T-cell (primary cell): ENCODE data around the gene ENTPD1. TPM values are rescaled to one million over a fixed set of nuclear protein-coding genes. Genes with fewer than 3 reads are reported as not detected.

Experiments
- ATAC-seq, 4 experiments: fragments of 200-7000 bp in 3 of 4; fragments of 150-1000 bp in 1 of 4; cut with Tn5 transposase; replicated peaks in 1 of 4; 1 replicate in 3 of 4; 2 replicates in 1 of 4; pipeline ENCODE4 v1.10.0; 2021; ENCODE audit warnings: moderate library complexity in 3 of 4, mild to moderate bottlenecking in 2 of 4, moderate number of reproducible peaks in 1 of 4
- CTCF ChIA-PET, 2 donors: fragments of 300-600 bp; sonication (Branson Sonifier 250); formaldehyde crosslinking; loops; one replicate each; lab custom pipeline; 2022; ENCODE audit warnings: antibody characterized with exemption in 2 of 2; lab: Charles Lee
- POLR2A ChIA-PET, 2 donors: fragments of 300-600 bp; sonication (Branson Sonifier 250); formaldehyde crosslinking; loops; one replicate each; lab custom pipeline; 2022; ENCODE audit warnings: antibody characterized with exemption in 2 of 2; lab: Charles Lee
- DNase-seq, 35 experiments: peaks; one replicate each; pipeline versions ENCODE4 v3.0.0 to v3.0.0-alpha.2; 2013 to 2023
- H3K27ac ChIP-seq: one replicate; pipeline ENCODE4 v1.5.1; 2013; ENCODE audit warnings: low read length
- H3K27me3 ChIP-seq, 2 experiments: replicated peaks in 1 of 2; 1 replicate in 1 of 2; 2 replicates in 1 of 2; pipeline versions ENCODE4 v1.6.1 to v1.7.0; 2013; ENCODE audit warnings: low read length in 1 of 2, mixed read lengths in 1 of 2; ENCODE audit not compliant: control insufficient read depth in 2 of 2, insufficient read depth in 2 of 2; ENCODE audit errors: extremely low read depth in 1 of 2
- H3K36me3 ChIP-seq, 2 donors: 1 replicate in 1 of 2; 2 replicates in 1 of 2; pipeline versions ENCODE4 v1.6.1 to v1.7.0; 2013; ENCODE audit warnings: low read length in 1 of 2; ENCODE audit not compliant: control insufficient read depth in 2 of 2, insufficient read depth in 1 of 2; ENCODE audit errors: extremely low read depth in 1 of 2
- H3K4me1 ChIP-seq, 2 experiments: 1 replicate in 1 of 2; 2 replicates in 1 of 2; pipeline versions ENCODE4 v1.6.1 to v1.7.0; 2013; ENCODE audit warnings: low read length in 2 of 2, mixed read lengths in 1 of 2; ENCODE audit not compliant: insufficient read depth in 2 of 2, control insufficient read depth in 1 of 2; ENCODE audit errors: extremely low read depth in 1 of 2
- H3K4me3 ChIP-seq, 2 donors: 1 replicate in 1 of 2; 2 replicates in 1 of 2; pipeline versions ENCODE4 v1.5.1 to v1.7.0; 2013; ENCODE audit warnings: mild to moderate bottlenecking in 2 of 2, low read length in 1 of 2, moderate library complexity in 1 of 2; ENCODE audit not compliant: control insufficient read depth in 1 of 2; ENCODE audit errors: extremely low read depth in 1 of 2
- H3K9me3 ChIP-seq: 2 replicates; pipeline ENCODE4 v1.7.0; 2013
- H3K27ac Mint-ChIP-seq, 2 donors: one replicate each; pipeline ENCODE4 v1.8.0; 2020 to 2021; ENCODE audit warnings: mild to moderate bottlenecking in 2 of 2, mixed read lengths in 2 of 2
- H3K27me3 Mint-ChIP-seq, 2 donors: one replicate each; pipeline ENCODE4 v1.8.0; 2021 to 2022; ENCODE audit warnings: mixed read lengths in 2 of 2
- H3K36me3 Mint-ChIP-seq: one replicate; pipeline ENCODE4 v1.8.0; 2021; ENCODE audit warnings: mixed read lengths
- H3K4me1 Mint-ChIP-seq, 3 donors: one replicate each; pipeline ENCODE4 v1.8.0; 2020 to 2022; ENCODE audit warnings: mixed read lengths in 3 of 3, mild to moderate bottlenecking in 1 of 3
- H3K4me3 Mint-ChIP-seq, 3 donors: one replicate each; pipeline ENCODE4 v1.8.0; 2020 to 2022; ENCODE audit warnings: mild to moderate bottlenecking in 3 of 3, mixed read lengths in 3 of 3, moderate library complexity in 3 of 3
- H3K9me3 Mint-ChIP-seq, 3 donors: one replicate each; pipeline ENCODE4 v1.8.0; 2020 to 2022; ENCODE audit warnings: mixed read lengths in 3 of 3
- WGBS: methylation state at CpG from one replicate; pipeline ENCODE4 v1.1.5; 2013; ENCODE audit warnings: missing lambda C conversion rate; ENCODE audit not compliant: insufficient coverage; 5-methylcytosine and 5-hydroxymethylcytosine counted together
- total RNA-seq, 35 experiments: library from RNA in 6 of 35; stranded (reverse) in 6 of 35; fragments of 120-200 nt in 1 of 35; gene quantifications; one replicate each; pipeline versions ENCODE4 v1.2.1 to v1.2.4 and lab custom pipeline; 2013 to 2026

Gene ENTPD1
- total RNA-seq, 5 donors from 2014 or later (not counting 1 experiment from before 2014, with no cell fraction given) = 1.5 to 4.6 (median 1.9) TPM

DNA sequence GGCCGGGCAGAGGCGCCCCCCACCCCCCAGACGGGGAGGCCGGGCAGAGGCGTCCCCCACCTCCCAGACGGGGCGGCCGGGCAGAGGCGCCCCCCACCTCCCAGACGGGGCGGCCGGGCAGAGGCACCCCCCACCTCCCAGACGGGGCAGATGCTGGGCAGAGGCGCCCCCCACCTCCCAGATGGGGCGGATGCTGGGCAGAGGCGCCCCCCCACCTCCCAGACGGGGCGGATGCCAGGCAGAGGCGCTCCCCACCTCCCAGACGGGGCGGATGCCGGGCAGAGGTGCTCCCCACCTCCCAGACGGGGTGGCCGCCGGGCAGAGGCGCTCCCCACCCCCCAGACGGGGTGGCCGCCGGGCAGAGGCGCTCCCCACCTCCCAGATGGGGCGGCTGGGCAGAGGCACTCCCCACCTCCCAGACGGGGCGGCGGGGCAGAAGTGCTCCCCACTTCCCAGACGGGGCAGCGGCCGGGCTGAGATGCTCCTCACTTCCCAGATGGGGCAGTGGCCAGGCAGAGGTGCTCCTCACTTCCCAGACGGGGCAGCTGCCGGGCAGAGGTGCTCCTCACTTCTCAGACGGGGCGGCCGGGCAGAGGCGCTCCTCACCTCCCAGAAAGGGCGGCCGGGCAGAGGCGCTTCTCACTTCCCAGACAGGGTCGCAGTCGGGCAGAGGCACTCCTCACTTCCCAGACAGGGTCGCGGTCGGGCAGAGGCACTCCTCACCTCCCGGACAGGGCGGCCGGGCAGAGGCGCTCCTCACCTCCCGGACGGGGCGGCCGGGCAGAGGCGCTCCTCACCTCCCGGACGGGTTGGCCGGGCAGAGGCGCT, 53.6 kb downstream of the ENTPD1 start:
- no peaks in the 10 kb centered on the region for H3K36me3 ChIP-seq
- H3K4me1 Mint-ChIP-seq = peaks cover 1 to 6% (median 1%) of the 10 kb centered on the region in 3 donors
- no peak overlapping the region for H3K27ac ChIP-seq
- no peak for DNase-seq
- H3K4me3 ChIP-seq = no peak overlapping the region
- CTCF ChIA-PET = no interaction called here
- no peaks in the 10 kb centered on the region for H3K9me3 ChIP-seq
- H3K27me3 ChIP-seq = peaks cover 0 to 10% of the 10 kb centered on the region in 2 experiments
- H3K36me3 Mint-ChIP-seq = no peaks in the 10 kb centered on the region
- H3K4me1 ChIP-seq = peaks cover 0 to 5% of the 10 kb centered on the region in 2 experiments
- no peak overlapping the region for H3K4me3 Mint-ChIP-seq
- no peak overlapping the region for H3K27ac Mint-ChIP-seq
- 96% methylated on average over 33 of the region's 64 CpGs for WGBS
- no peak for ATAC-seq
- POLR2A ChIA-PET = no interaction called here
- peaks cover 8 to 33% of the 10 kb centered on the region in 2 donors for H3K27me3 Mint-ChIP-seq
- H3K9me3 Mint-ChIP-seq = no peaks in the 10 kb centered on the region

DNA sequence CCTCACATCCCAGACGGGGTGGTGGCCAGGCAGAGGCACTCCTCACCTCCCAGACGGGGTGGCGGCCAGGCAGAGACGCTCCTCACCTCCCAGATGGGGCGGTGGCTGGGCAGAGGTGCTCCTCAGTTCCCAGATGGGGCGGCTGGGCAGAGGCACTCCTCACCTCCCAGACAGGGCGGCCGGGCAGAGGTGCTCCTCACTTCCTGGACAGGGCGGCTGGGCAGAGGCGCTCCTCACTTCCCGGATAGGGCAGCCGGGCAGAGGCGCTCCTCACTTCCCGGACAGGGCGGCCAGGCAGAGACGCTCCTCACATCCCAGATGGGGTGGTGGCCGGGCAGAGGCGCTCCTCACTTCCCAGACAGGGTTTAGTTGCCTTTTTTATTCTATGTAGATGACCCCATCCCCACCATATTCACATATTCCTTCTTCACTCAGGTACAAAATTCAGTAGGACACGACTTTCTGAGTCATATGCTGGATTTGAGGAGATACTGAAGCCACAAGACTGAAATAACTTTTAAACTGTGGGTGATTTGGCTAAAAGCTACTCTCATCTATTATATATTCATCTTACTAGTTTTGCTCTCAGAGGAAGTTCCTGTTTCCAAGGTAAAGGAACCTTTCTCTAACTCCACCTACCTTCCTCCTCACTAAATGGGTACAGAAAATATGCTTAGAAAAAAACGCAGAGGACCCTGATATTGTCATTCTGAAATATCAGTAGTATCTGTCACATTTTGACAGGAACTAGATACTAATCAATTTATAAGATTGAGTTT, 54.4 kb downstream of the ENTPD1 start:
- H3K36me3 ChIP-seq = no peaks in the 10 kb centered on the region
- no peak overlapping the region for H3K27ac ChIP-seq
- no peak overlapping the region for H3K27ac Mint-ChIP-seq
- H3K4me3 ChIP-seq = no peak overlapping the region
- H3K36me3 Mint-ChIP-seq = no peaks in the 10 kb centered on the region
- ATAC-seq = no peak
- H3K27me3 ChIP-seq = peaks cover 0 to 10% of the 10 kb centered on the region in 2 experiments
- WGBS = 91% methylated on average over 16 of the region's 20 CpGs
- H3K27me3 Mint-ChIP-seq = peaks cover 8 to 33% of the 10 kb centered on the region in 2 donors
- H3K9me3 ChIP-seq = no peaks in the 10 kb centered on the region
- peaks cover 4 to 11% (median 6%) of the 10 kb centered on the region in 3 donors for H3K4me1 Mint-ChIP-seq
- POLR2A ChIA-PET = interaction anchor here in 1 of 2 donors (0.9 kb wide), 1 partner anchor 11 kb away, joined by 3 read pairs; no protein-coding TSS in a partner anchor
- no peak overlapping the region for H3K4me3 Mint-ChIP-seq
- no peak for DNase-seq
- H3K9me3 Mint-ChIP-seq = no peaks in the 10 kb centered on the region
- peaks cover 0 to 8% of the 10 kb centered on the region in 2 experiments for H3K4me1 ChIP-seq
- CTCF ChIA-PET = no interaction called here

DNA sequence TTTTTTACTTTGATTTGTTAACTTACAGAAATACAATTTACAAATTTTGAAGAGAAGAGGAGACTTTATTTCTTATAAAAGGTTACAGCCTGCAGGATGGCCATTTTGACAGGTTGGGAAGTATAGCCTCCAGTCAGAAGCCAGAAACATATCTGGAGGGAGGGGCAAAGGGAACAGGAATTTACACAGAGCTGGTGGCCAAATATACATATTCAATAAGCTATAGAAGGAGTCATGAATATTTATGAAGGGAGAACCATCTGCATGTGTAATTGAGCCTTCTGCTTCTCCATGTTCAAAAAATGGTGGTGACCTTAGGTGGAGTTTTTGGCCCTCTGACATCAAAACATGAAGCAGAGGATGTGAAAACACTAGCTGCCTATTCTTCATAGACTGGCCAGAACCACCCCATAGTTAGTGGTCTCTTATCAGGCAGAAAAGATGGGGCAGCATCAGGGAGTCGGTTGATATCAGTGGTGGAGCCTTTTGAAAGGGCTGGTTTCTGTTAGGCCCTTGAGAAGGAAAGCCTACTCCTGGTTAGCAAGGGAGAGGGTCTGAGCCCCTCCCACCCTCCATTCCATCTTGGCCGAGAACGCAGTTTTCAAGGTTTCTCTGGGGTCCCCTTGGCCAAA, 57.2 kb downstream of the ENTPD1 start:
- no peak for DNase-seq
- Histone ChIP-seq H3K9me3 (no peaks in the 10 kb centered on the region), H3K36me3 (no peaks in the 10 kb centered on the region), H3K27me3 (peaks cover 0 to 3% of the 10 kb centered on the region in 2 experiments), H3K4me1 (peaks cover 0 to 8% of the 10 kb centered on the region in 2 experiments), H3K4me3 (no peak overlapping the region), H3K27ac (no peak overlapping the region)
- Mint-ChIP-seq H3K27ac (no peak overlapping the region), H3K36me3 (no peaks in the 10 kb centered on the region), H3K27me3 (peaks cover under 1 to 13% of the 10 kb centered on the region in 2 donors), H3K9me3 (no peaks in the 10 kb centered on the region), H3K4me3 (no peak overlapping the region), H3K4me1 (peaks cover 4 to 11% (median 6%) of the 10 kb centered on the region in 3 donors)
- no CpG with 5 or more reads among the region's 3 CpGs for WGBS
- CTCF ChIA-PET = interaction anchor here in 1 of 2 donors (2.1 kb wide), 1 partner anchor 119 kb away, joined by 5 read pairs; the partner anchor contains the start of gene TCTN3
- ATAC-seq = no peak
- POLR2A ChIA-PET = no interaction called here

DNA sequence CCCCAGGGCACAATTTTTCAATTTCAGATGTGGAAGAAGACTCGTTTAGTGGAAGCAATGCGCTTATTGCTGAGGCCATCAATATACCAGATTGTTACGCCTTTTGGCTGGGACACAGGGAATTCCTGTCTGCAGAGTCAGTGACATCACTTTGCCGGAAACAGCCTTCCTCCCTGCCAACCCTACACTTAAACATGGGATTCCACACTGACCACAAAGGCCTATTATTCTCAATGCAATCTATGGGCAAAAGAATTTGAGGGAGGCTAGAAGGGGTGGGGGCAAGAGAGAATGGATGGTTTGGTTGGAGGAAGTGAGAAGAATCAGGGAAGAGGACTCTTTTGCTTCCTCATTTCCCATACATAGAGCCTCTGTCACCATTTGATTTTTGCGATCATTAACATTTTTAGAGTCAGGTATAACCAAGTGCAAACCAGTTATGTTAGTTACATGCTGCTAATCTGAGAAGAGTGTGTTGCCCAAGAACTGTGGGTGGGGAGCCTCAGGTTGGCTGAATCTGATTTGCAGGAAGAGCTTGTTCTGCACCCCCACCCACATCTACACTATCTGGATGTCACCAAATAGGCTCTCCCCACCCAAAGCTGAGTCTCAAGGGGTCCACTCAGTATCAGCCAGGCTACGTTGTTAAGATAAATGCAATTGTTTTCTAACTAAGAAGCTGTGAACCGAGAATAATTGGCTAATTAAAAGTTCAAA, 58.2 kb downstream of the ENTPD1 start:
- Mint-ChIP-seq H3K4me3 (no peak overlapping the region), H3K27ac (no peak overlapping the region), H3K36me3 (no peaks in the 10 kb centered on the region), H3K27me3 (peaks cover 5 to 11% of the 10 kb centered on the region in 2 donors), H3K4me1 (peaks cover 4 to 11% (median 6%) of the 10 kb centered on the region in 3 donors), H3K9me3 (no peaks in the 10 kb centered on the region)
- Histone ChIP-seq H3K4me3 (no peak overlapping the region), H3K4me1 (peaks cover 0 to 8% of the 10 kb centered on the region in 2 experiments), H3K36me3 (no peaks in the 10 kb centered on the region), H3K9me3 (no peaks in the 10 kb centered on the region), H3K27ac (no peak overlapping the region), H3K27me3 (peaks cover 0 to 3% of the 10 kb centered on the region in 2 experiments)
- ATAC-seq (peak in 1 of 4 experiments; percentile 45), DNase-seq (peak in 1 of 35 experiments; percentile 1)
- ChIA-PET POLR2A (no interaction called here), CTCF (interaction anchor here in 1 of 2 donors (2.1 kb wide), 1 partner anchor 120 kb away, joined by 5 read pairs; the partner anchor contains the start of gene TCTN3)
- 82% methylated on average over 2 of the region's 7 CpGs for WGBS

DNA sequence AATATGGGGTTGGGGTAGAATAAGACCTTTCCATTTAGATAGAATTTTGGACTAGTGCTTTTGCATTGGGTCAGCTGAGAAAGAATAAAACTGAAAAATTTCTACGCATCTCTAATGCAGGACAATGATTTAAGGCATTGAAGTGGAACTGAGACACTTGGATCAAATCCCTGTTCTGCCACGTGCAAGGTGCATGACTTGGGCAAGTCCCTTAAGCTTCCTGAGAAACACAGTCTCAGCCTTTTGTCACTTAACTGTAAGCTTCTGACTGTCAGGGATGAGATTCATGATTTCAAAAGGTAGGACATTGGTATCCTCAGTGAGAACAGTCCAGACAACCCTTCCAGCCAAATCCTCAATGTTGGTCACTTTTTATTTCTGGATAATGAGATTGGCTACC, 59.2 kb downstream of the ENTPD1 start:
- no peaks in the 10 kb centered on the region for H3K9me3 Mint-ChIP-seq
- no peaks in the 10 kb centered on the region for H3K36me3 Mint-ChIP-seq
- no peaks in the 10 kb centered on the region for H3K36me3 ChIP-seq
- no peak for ATAC-seq
- H3K4me3 Mint-ChIP-seq = no peak overlapping the region
- ChIA-PET CTCF (interaction anchor here in 1 of 2 donors (2.1 kb wide), 1 partner anchor 121 kb away, joined by 5 read pairs; the partner anchor contains the start of gene TCTN3), POLR2A (no interaction called here)
- peak overlapping the region in 1 of 2 donors; percentile 4 for H3K27ac Mint-ChIP-seq
- H3K27ac ChIP-seq = no peak overlapping the region
- peaks cover 0 to 8% of the 10 kb centered on the region in 2 experiments for H3K4me1 ChIP-seq
- peaks cover 0 to 3% of the 10 kb centered on the region in 2 experiments for H3K27me3 ChIP-seq
- peaks cover 4 to 15% (median 12%) of the 10 kb centered on the region in 3 donors for H3K4me1 Mint-ChIP-seq
- H3K9me3 ChIP-seq = no peaks in the 10 kb centered on the region
- no peak for DNase-seq
- H3K27me3 Mint-ChIP-seq = peaks cover 5 to 11% of the 10 kb centered on the region in 2 donors
- H3K4me3 ChIP-seq = no peak overlapping the region
- 68% methylated on average over 2 of the region's 2 CpGs for WGBS
